Panc1 (cell line): ENCODE measurements around the gene OAS2.

Experiments
- CTCF ChIP-seq: fragments of 450-650 bp; IDR thresholded peaks from 2 replicates; pipeline ENCODE4 v1.5.1; 2017; ENCODE audit warnings: mild to moderate bottlenecking
- SIN3A ChIP-seq: IDR thresholded peaks from 2 replicates; pipeline ENCODE4 v1.6.1; 2012; ENCODE audit warnings: low read depth, mild to moderate bottlenecking, low read length, moderate library complexity, borderline replicate concordance; ENCODE audit not compliant: insufficient read depth

GRCh38 chr12:112933129-112933505 lies 45.2 kb upstream of the OAS2 start:
- TF ChIP-seq SIN3A, result no peak
- TF ChIP-seq CTCF, result no peak
